RWPE1 (cell line): ENCODE data around the gene SBF1.
A peak's percentile ranks its signal among the peaks of the same experiment; 100 is the strongest.
"Not testable (repeated sequence)": the region's sequence is repeated elsewhere in the genome, so short reads cannot be mapped to it uniquely, and the experiment has no call there.

ENCODE experiments used
- CTCF ChIA-PET: fragments of 350-600 bp; sonication (Branson Sonifier 250); formaldehyde crosslinking; extraction: SDS; loops from one replicate; lab custom pipeline; 2021; lab: Yijun Ruan, JAX
- POLR2A ChIA-PET: fragments of 400-600 bp; formaldehyde crosslinking; extraction: SDS; loops from one replicate; lab custom pipeline; 2020; ENCODE audit warnings: antibody characterized with exemption; ENCODE audit not compliant: low non-redundant PET; lab: Yijun Ruan, JAX
- DNase-seq: peaks from one replicate; pipeline ENCODE4 v3.0.0; 2012; ENCODE audit warnings: low spot score
- H3K27ac ChIP-seq: fragments of 450-650 bp; 2 replicates; pipeline ENCODE4 v1.5.1; 2017
- TF ChIP-seq, protein P1 (sequence below): fragments of 450-650 bp; conservative IDR thresholded peaks from 2 replicates; pipeline ENCODE4 v1.5.1; 2017; ENCODE audit warnings: low read depth, mild to moderate bottlenecking

The SBF1 gene

GRCh38 chr22:50400931-50401330 is 73.9 kb downstream of the SBF1 start:
- ChIA-PET POLR2A (interaction anchor here (0.6 kb wide), 1 partner anchor 8 kb away, joined by 4 read pairs; no protein-coding TSS in a partner anchor), CTCF (interaction anchor here (0.5 kb wide), 1 partner anchor 69 kb away, joined by 3 read pairs; no protein-coding TSS in a partner anchor)
- TF ChIP-seq, protein P1, sequence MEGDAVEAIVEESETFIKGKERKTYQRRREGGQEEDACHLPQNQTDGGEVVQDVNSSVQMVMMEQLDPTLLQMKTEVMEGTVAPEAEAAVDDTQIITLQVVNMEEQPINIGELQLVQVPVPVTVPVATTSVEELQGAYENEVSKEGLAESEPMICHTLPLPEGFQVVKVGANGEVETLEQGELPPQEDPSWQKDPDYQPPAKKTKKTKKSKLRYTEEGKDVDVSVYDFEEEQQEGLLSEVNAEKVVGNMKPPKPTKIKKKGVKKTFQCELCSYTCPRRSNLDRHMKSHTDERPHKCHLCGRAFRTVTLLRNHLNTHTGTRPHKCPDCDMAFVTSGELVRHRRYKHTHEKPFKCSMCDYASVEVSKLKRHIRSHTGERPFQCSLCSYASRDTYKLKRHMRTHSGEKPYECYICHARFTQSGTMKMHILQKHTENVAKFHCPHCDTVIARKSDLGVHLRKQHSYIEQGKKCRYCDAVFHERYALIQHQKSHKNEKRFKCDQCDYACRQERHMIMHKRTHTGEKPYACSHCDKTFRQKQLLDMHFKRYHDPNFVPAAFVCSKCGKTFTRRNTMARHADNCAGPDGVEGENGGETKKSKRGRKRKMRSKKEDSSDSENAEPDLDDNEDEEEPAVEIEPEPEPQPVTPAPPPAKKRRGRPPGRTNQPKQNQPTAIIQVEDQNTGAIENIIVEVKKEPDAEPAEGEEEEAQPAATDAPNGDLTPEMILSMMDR = no peak
- DNase-seq = no peak
- H3K27ac ChIP-seq = no peak overlapping the region

- TF ChIP-seq, protein P1 = no peak
- DNase-seq = no peak
- CTCF ChIA-PET = interaction anchor here (0.5 to 0.6 kb wide), 2 partner anchors 8 to 70 kb away, joined by 3 to 4 read pairs; no protein-coding TSS in a partner anchor
- H3K27ac ChIP-seq = peak overlapping the region; percentile 29
- POLR2A ChIA-PET = interaction anchor here (0.6 kb wide), 1 partner anchor 8 kb away, joined by 4 read pairs; no protein-coding TSS in a partner anchor
Observed at GRCh38 chr22:50400406-50400805, 74.4 kb downstream of the SBF1 start.

GRCh38 chr22:50399751-50400331 is 75.0 kb downstream of the SBF1 start:
- TF ChIP-seq, protein P1 = 0 out of 2 replicates have a peak, but pooled peaks have one; percentile 20
- peak; percentile 2 for DNase-seq
- H3K27ac ChIP-seq = peak overlapping the region; percentile 29
- CTCF ChIA-PET = interaction anchor here (0.6 kb wide), 1 partner anchor 8 kb away, joined by 4 read pairs; no protein-coding TSS in a partner anchor
- POLR2A ChIA-PET = no interaction called here

DNA sequence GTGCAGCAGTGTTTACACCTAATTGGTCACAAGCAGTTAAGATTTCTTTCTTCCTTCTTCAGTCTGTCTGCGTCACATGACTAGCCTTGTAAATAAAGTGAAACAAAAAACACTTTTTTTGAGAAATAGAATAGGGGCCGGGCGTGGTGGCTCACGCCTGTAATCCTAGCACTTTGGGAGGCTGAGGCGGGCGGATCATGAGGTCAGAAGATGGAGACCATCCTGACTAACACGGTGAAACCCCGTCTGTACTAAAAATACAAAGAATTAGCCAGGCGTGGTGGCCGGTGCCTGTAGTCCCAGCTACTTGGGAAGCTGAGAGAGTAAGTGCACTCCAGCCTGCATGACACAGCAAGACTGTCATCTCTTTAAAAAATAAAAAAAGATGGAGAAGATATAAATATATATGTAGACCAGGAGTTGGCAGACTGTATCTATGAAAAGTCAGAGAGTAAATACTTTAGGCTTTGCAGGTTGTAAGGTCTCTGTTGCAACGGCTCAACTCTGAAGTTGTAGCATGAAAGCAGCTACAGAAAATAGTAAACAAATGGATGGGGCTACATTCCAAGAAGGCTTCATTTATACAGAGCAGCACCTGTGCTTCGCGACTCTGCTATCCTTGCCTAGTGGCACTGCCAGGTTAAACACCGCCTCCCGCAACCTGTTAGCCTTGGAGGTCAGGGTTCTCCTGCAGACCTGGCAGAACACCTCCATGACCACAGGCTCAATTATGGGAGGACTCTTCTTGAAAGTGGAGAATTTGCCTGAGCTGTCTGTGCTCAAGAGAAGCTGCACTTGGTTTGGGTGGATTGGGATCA is 75.8 kb downstream of the SBF1 start:
- TF ChIP-seq, protein P1 = no peak
- CTCF ChIA-PET = interaction anchor here (0.6 kb wide), 1 partner anchor 30 kb away, joined by 3 read pairs; no protein-coding TSS in a partner anchor
- DNase-seq = no peak
- POLR2A ChIA-PET = no interaction called here
- peak overlapping the region; percentile 29 for H3K27ac ChIP-seq

DNA sequence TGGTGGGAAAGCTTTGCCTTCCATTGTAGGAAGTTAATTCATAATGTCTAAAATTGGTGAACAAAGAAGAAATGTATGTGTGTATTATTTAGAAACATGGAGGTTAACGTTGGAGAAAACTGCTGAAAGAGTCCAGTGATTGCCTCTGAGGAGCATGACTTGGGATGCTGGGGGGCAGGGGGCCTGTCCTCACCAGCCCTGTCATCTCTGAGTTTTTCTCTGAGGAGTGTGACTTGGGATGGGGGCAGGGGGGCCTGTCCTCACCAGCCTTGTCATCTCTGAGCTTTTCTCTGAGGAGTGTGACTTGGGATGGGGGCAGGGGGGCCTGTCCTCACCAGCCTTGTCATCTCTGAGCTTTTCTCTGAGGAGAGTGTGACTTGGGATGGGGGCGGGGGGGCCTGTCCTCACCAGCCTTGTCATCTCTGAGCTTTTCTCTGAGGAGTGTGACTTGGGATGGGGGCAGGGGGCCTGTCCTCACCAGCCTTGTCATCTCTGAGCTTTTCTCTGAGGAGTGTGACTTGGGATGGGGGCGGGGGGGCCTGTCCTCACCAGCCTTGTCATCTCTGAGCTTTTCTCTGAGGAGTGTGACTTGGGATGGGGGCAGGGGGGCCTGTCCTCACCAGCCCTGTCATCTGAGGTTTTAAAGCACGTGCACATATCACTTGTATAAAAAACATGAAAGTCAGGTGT is 77.3 kb downstream of the SBF1 start:
- H3K27ac ChIP-seq, CTCF ChIA-PET, POLR2A ChIA-PET, DNase-seq: not testable (repeated sequence)

- no peak for DNase-seq
- ChIA-PET CTCF (no interaction called here), POLR2A (no interaction called here)
Observed at GRCh38 chr22:50396751-50397370, 78.0 kb downstream of the SBF1 start.

More at GRCh38 chr22:50396751-50397370, 78.0 kb downstream of the SBF1 start:
- no peak overlapping the region for H3K27ac ChIP-seq
- TF ChIP-seq, protein P1 = no peak
